Measurements from ENCODE around the gene LILRA5. TPM values are rescaled to one million over a fixed set of nuclear protein-coding genes. Genes with fewer than 3 reads are reported as not detected.

Gene LILRA5
- polyA plus RNA-seq, 1 donor from 2014 or later: not detected

GRCh38 chr19:54319049-54319448 is 6.1 kb upstream of the LILRA5 start:
- H3K9me2 ChIP-seq (ENCODE audit: insufficient read depth, low read length): no peaks in the 10 kb centered on the region
- H3K4me2 ChIP-seq (ENCODE audit: low read length): no peak overlapping the region
- H3K4me3 ChIP-seq (ENCODE audit: low read length): no peak overlapping the region
- no peak overlapping the region for H3K27ac ChIP-seq (ENCODE audit: low read length)
- no peaks in the 10 kb centered on the region for H3K27me3 ChIP-seq (ENCODE audit: insufficient read depth, low read depth, low read length)
- H3K9me3 ChIP-seq (ENCODE audit: low read length): no peaks in the 10 kb centered on the region
- no peaks in the 10 kb centered on the region for H3K79me2 ChIP-seq (replicated peaks; ENCODE audit: insufficient read depth, low read length)
- TF ChIP-seq TAF1 (IDR thresholded peaks at IDR 0.05; ENCODE audit: low read depth): no peak
- TF ChIP-seq CTCF (IDR thresholded peaks at IDR 0.05; ENCODE audit: poor library complexity, severe bottlenecking): no peak
- TF ChIP-seq POLR2AphosphoS5 (IDR thresholded peaks at IDR 0.05): no peak
- no peak for TF ChIP-seq EZH2 (IDR thresholded peaks at IDR 0.05; ENCODE audit: borderline replicate concordance, insufficient read depth, low read length, poor library complexity, severe bottlenecking)
- TF ChIP-seq REST (IDR thresholded peaks at IDR 0.05; ENCODE audit: borderline replicate concordance): no peak
- no peak for TF ChIP-seq EP300 (conservative IDR thresholded peaks at IDR 0.05; ENCODE audit: poor library complexity, severe bottlenecking)
- no peak for TF ChIP-seq MXI1 (conservative IDR thresholded peaks at IDR 0.05; ENCODE audit: poor library complexity, severe bottlenecking)
- no peak for TF ChIP-seq RAD21 (conservative IDR thresholded peaks at IDR 0.05)
- TF ChIP-seq SMC3 (conservative IDR thresholded peaks at IDR 0.05; ENCODE audit: poor library complexity): no peak
- H4K20me1 ChIP-seq (ENCODE audit: insufficient read depth): no peaks in the 10 kb centered on the region
- no peak overlapping the region for H3K9ac ChIP-seq (ENCODE audit: low read length)
- H3K36me3 ChIP-seq (ENCODE audit: insufficient read depth, low read length): no peaks in the 10 kb centered on the region
- no peaks in the 10 kb centered on the region for H3F3A ChIP-seq (ENCODE audit: insufficient read depth, low read length, poor library complexity, severe bottlenecking)
- H2AFZ ChIP-seq (ENCODE audit: low read depth, low read length): no peak overlapping the region

GRCh38 chr19:54317965-54318240 is 4.9 kb upstream of the LILRA5 start:
- TF ChIP-seq POLR2AphosphoS5 (IDR thresholded peaks at IDR 0.05): no peak
- no peak for TF ChIP-seq MXI1 (conservative IDR thresholded peaks at IDR 0.05; ENCODE audit: poor library complexity, severe bottlenecking)
- TF ChIP-seq SMC3 (conservative IDR thresholded peaks at IDR 0.05; ENCODE audit: poor library complexity): no peak
- no peak for TF ChIP-seq EP300 (conservative IDR thresholded peaks at IDR 0.05; ENCODE audit: poor library complexity, severe bottlenecking)
- TF ChIP-seq EZH2 (IDR thresholded peaks at IDR 0.05; ENCODE audit: borderline replicate concordance, insufficient read depth, low read length, poor library complexity, severe bottlenecking): no peak
- no peak for TF ChIP-seq CTCF (IDR thresholded peaks at IDR 0.05; ENCODE audit: poor library complexity, severe bottlenecking)
- TF ChIP-seq TAF1 (IDR thresholded peaks at IDR 0.05; ENCODE audit: low read depth): no peak
- TF ChIP-seq REST (IDR thresholded peaks at IDR 0.05; ENCODE audit: borderline replicate concordance): no peak
- no peak for TF ChIP-seq RAD21 (conservative IDR thresholded peaks at IDR 0.05)
- H4K20me1 ChIP-seq (ENCODE audit: insufficient read depth): no peaks in the 10 kb centered on the region
- no peaks in the 10 kb centered on the region for H3K79me2 ChIP-seq (replicated peaks; ENCODE audit: insufficient read depth, low read length)
- H2AFZ ChIP-seq (ENCODE audit: low read depth, low read length): no peak overlapping the region
- H3K27ac ChIP-seq (ENCODE audit: low read length): no peak overlapping the region
- H3K9me2 ChIP-seq (ENCODE audit: insufficient read depth, low read length): no peaks in the 10 kb centered on the region
- no peaks in the 10 kb centered on the region for H3K36me3 ChIP-seq (ENCODE audit: insufficient read depth, low read length)
- no peak overlapping the region for H3K9ac ChIP-seq (ENCODE audit: low read length)
- no peaks in the 10 kb centered on the region for H3K27me3 ChIP-seq (ENCODE audit: insufficient read depth, low read depth, low read length)
- no peak overlapping the region for H3K4me3 ChIP-seq (ENCODE audit: low read length)
- H3K4me2 ChIP-seq (ENCODE audit: low read length): no peak overlapping the region
- no peaks in the 10 kb centered on the region for H3K9me3 ChIP-seq (ENCODE audit: low read length)
- H3F3A ChIP-seq (ENCODE audit: insufficient read depth, low read length, poor library complexity, severe bottlenecking): no peaks in the 10 kb centered on the region
